ENCODE measurements around the gene RAD51B.

Gene RAD51B

DNA sequence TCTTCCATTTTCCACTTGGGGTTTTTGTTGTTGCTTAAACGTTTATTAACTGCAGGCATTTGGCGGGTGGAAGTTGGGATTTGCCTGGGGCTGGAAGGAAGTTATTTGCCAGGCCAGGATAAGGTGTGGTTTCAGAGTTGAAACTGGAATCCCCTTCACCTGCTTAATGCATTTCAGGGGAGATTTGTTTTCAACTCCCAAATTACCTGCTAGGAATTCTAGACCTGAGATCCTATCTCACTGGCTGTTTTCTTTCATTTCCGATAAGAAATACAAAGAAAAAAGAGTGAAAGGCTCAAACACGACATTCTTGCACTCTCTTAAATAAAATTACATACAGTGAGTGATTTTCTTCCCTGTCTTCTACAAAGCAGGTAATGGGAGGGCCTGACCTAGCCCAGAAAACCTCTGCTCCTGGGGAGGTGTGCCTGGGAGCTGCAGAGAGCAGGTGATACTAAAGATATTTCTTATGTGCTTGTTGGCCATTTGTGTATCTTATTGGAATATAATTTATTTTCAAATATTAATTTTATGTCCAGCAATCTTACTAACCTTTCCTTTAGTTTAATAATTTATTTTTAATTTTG lies 695.1 kb downstream of the RAD51B start:
- DNase-seq (ENCODE audit: low spot score in 2 of 2) (no peak), ATAC-seq (no peak)
- H3K36me3 Mint-ChIP-seq: no peaks in the 10 kb centered on the region
- H3K9me3 Mint-ChIP-seq: no peaks in the 10 kb centered on the region
- H3K4me1 Mint-ChIP-seq: peaks cover 10% of the 10 kb centered on the region
- H3K4me3 Mint-ChIP-seq: no peak overlapping the region
- H3K27ac Mint-ChIP-seq: no peak overlapping the region

DNA sequence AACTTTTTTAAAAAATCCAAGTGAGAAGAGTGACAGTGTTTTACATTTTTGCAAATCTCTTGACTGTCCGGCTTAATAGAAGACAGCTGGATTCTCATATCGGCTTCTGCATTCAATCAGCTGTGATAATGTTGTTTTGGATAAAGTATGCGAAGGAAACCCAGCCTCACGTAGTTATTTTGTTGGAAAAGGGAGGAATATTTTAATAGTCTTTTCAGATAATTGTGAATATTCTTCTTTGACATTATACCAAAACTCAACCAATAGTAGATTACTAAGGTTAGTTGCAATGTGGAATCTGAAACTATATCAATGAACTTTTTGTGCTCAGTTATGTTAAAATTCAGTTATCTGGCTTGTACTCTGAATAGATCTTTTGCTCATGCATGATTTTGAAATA lies 696.8 kb downstream of the RAD51B start:
- ATAC-seq: no peak
- no peaks in the 10 kb centered on the region for H3K36me3 Mint-ChIP-seq

DNA sequence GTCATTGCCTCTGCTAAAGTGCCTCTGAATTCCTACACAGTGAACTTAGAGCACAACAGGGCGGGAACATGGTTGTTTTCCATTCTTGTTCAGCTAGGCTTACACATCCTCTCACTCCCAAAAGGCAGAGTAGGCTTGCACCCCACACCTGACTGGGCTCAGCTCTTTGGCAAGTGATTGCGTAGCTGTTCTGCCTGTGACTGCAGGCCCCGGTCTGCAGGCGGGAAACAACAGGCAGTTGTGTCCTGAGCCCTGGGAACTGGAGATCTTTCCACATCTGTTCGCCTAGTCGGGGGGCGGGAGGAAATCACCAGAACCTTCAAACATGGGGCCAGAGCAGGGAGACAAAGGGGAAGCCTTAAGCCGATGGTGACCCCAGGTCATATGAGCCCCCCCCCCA lies 698.6 kb downstream of the RAD51B start:
- DNase-seq (ENCODE audit: low spot score in 2 of 2): no peak
- no peak overlapping the region for H3K4me3 Mint-ChIP-seq
- H3K4me1 Mint-ChIP-seq: peaks cover 2% of the 10 kb centered on the region
- no peaks in the 10 kb centered on the region for H3K9me3 Mint-ChIP-seq
- no peak overlapping the region for H3K27ac Mint-ChIP-seq
- H3K36me3 Mint-ChIP-seq: no peaks in the 10 kb centered on the region
- ATAC-seq: no peak

More for the DNA sequence above, 696.8 kb downstream of the RAD51B start:
- peaks cover 10% of the 10 kb centered on the region for H3K4me1 Mint-ChIP-seq
- no peaks in the 10 kb centered on the region for H3K9me3 Mint-ChIP-seq
- no peak overlapping the region for H3K27ac Mint-ChIP-seq
- no peak for DNase-seq (ENCODE audit: low spot score in 2 of 2)
- no peak overlapping the region for H3K4me3 Mint-ChIP-seq

DNA sequence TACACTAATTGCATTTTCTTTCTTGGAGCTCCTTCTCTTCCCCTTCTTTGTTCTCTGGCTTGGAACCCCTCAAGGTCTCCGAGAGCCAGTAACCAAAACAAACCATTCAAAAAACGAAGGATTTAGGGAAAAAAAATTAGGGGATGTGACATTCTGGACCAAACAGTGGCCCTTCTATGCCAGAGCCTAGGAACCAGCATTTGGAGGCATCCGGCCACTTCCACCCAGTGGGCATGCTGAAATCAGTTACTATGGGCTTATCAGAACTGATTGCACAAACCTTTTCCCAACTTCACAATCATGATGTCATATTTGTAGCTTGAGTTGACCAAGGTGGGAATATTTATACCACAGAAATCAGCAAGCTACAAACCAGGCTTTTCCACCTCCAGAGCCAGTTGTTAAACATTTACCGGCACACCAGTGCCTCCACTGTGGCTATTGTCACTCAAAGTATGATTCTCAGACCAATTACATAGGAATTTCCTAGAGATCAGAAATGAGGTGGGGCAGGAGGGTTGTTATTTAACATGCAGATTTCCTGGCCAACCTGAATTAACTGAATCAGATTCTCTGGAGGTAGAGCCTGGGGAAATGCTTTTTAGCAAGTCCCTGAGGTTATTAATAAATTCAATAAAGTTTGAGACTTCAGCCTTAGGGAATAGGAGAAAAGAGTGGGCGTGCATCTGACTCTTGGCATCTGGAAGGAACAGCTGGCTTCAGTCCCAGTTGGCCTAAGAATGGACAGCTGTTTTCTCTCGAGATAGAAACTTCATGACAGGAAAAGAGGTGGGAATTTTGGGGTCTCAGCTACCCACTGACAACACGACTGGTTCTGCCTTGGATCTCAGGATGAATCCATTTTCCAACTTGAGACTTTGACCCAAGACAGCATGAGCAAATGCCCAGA lies 699.4 kb downstream of the RAD51B start:
- ATAC-seq (no peak), DNase-seq (ENCODE audit: low spot score in 2 of 2) (no peak)
- Mint-ChIP-seq H3K4me3 (no peak overlapping the region), H3K27ac (no peak overlapping the region), H3K4me1 (no peaks in the 10 kb centered on the region), H3K9me3 (no peaks in the 10 kb centered on the region), H3K36me3 (no peaks in the 10 kb centered on the region)

DNA sequence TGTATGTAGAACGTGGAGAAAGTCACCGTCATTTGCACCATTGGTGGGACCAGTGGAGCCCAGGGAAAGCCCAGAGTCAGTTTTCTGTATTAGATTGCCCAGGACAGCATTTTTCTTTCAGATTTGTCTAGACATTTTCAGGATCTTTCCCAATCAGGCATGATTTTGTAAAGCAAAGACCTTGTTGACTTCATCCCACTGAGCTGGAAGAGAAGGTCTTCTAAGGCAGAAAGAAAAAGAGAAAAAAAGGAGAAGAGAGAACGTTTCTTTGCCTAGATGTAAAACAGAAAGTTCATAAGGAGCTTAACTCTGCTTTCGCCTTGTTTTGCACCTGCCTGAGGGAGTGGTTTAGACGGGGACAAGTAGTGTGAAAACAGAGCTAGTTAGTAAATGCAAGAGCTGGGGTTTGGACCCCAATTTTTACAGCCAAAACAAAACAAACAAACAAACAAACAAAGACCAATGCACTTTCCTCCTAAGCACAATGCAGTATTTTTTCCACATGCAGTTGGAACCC lies 700.1 kb downstream of the RAD51B start:
- no peaks in the 10 kb centered on the region for H3K9me3 Mint-ChIP-seq
- no peak for ATAC-seq
- no peak overlapping the region for H3K4me3 Mint-ChIP-seq
- H3K36me3 Mint-ChIP-seq: no peaks in the 10 kb centered on the region
- H3K4me1 Mint-ChIP-seq: no peaks in the 10 kb centered on the region
- DNase-seq (ENCODE audit: low spot score in 2 of 2): no peak
- H3K27ac Mint-ChIP-seq: no peak overlapping the region

DNA sequence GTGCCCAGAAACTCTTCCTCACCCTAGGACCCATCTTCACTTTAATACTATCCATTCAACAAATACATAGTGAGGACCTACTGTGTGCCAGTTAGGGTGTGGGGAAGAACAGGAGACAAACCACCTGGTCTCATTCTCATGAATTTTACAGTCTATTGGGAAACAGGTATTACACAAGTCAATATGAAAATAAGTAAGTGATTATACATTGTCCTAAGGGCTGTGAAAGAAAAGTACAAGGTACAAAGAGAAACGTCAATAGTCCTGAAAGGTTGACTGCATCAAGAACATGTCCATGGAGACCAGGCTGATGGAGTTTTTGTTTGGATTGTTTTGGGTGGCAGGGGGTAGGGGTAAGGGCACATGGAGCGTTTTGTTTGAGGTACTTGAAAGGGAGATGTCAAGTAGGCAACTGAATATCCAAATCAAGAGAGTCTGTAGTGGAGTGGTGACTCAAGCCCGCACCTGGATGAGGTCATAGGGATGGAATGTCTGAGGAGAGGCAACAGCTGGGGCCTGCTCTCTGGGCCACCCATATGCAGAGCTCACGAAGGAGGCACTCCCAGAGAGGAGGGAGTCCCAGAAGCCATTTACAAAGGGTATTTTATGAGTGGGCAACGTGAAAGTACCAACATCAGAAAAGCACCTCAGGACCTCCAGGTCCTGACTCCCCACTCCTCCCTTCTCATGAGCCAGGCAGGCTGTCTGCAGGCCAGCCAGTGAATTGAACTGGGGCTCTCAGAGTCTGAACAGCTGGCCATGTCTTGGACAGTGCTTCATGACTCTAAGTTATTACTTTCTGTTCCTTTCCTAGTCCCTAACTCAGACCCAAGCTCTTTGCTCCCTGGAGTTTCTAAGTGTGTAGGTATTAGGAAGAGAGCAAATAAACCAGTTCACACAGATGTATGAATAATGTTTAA lies 701.3 kb downstream of the RAD51B start:
- Mint-ChIP-seq H3K4me1 (no peaks in the 10 kb centered on the region), H3K27ac (no peak overlapping the region), H3K9me3 (no peaks in the 10 kb centered on the region), H3K4me3 (no peak overlapping the region), H3K36me3 (no peaks in the 10 kb centered on the region)
- DNase-seq (ENCODE audit: low spot score in 2 of 2): no peak
- no peak for ATAC-seq

DNA sequence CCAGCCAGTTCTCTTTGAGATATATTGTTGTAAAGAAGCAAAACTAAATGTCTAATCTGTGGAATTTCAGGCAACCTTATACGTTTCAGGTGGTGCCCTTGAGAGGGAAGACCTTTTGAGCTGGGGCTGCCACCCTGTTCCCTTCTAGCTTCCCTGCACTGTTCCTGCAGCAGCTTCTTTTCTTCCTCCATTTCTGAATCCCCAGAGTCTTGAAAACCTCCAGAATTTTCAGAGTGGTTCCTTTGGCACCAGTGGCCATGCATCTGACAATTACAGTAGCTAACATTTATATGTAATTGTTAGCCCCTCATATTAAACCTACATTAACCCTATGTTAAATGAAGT lies 702.0 kb downstream of the RAD51B start:
- DNase-seq (ENCODE audit: low spot score in 2 of 2) (no peak), ATAC-seq (no peak)
- Mint-ChIP-seq H3K4me3 (no peak overlapping the region), H3K27ac (no peak overlapping the region), H3K9me3 (no peaks in the 10 kb centered on the region), H3K36me3 (no peaks in the 10 kb centered on the region), H3K4me1 (no peaks in the 10 kb centered on the region)

DNA sequence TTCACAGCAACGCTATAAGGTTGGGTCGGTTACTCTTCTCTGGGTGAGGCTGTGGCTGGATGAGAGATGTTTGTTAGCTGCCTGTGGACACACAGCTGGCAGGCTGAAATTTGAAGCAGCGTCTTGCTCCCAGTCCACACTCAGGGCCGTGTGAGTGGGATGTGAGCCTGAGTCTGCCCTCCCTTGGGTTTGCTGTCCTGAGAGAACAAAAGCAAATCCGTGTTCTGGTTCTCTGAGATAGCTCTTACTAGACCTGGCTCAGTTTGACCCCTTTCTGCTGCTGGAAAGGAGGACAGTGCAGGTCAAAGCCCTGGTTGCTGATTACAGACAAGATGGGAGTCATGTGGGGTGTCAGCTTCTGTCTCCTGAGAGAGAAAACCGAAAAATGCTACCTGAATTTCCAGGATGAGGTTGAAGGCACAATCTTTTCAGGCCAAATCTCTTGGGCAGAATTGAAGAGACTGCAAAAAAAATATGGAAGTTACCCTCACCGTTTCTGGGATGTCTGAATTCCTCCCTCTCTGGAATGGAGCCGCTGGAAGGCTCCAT lies 702.5 kb downstream of the RAD51B start:
- Mint-ChIP-seq H3K36me3 (no peaks in the 10 kb centered on the region), H3K4me1 (no peaks in the 10 kb centered on the region)
- no peak for DNase-seq (ENCODE audit: low spot score in 2 of 2)

DNA sequence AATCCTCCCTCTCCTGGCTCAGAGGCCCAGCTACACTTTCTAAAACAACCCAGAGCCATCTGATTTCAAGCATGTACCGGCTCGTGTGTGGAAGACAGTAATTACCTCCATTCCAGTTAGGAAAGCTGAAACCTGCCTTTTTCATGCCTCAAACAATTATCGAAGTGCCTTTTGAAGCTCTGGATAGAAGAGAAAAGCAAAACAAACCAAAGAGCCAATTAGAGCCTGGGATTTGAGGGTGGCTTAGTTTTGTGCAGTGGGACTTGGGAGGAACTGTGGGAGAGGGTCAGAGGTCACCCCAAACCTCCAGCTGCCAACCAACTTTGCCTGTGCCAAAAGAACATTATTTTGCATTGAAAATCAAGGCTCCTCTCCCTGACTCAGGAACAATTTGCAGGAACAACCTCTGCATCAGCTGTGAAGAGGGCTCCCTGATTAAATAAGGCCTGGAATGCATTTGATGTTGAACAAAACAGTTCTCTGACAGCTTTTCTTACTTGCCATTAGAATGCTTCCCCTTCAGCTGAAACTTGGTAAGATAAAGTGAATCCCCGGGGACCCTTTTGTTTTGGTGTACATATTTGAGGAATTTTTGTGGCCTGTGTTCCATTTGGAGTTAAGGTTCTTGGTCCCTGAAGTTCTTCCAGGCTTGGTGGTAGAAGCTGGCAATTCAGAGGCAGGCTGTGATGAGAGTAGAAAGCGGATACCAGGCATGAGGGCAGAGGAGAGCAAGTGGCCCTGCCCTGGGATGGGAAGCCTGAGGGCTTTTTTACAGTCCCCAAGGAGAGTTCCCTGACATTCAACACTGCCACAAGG lies 703.1 kb downstream of the RAD51B start:
- Mint-ChIP-seq H3K36me3 (no peaks in the 10 kb centered on the region), H3K4me3 (no peak overlapping the region), H3K4me1 (no peaks in the 10 kb centered on the region), H3K9me3 (no peaks in the 10 kb centered on the region), H3K27ac (no peak overlapping the region)
- DNase-seq (ENCODE audit: low spot score in 2 of 2): no peak
- ATAC-seq: no peak

More for the DNA sequence above, 702.5 kb downstream of the RAD51B start:
- H3K9me3 Mint-ChIP-seq: no peaks in the 10 kb centered on the region
- H3K27ac Mint-ChIP-seq: no peak overlapping the region
- ATAC-seq: no peak
- no peak overlapping the region for H3K4me3 Mint-ChIP-seq

DNA sequence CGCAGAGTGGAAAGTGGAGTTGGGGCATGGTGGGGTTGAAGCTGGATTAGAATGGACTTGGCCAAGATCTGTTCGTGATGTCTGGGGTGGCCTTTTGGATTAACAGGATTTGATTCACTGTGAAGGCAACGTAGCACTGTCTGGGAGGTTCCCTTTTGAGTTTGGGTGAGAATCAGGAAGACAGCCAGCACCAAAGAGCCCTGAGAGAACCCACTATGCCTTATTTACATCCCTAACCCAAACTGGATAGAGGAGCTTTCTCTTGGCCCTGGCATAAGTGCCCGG lies 703.7 kb downstream of the RAD51B start:
- Mint-ChIP-seq H3K36me3 (no peaks in the 10 kb centered on the region), H3K27ac (no peak overlapping the region), H3K4me3 (no peak overlapping the region), H3K4me1 (no peaks in the 10 kb centered on the region), H3K9me3 (no peaks in the 10 kb centered on the region)
- DNase-seq (ENCODE audit: low spot score in 2 of 2) (no peak), ATAC-seq (no peak)

DNA sequence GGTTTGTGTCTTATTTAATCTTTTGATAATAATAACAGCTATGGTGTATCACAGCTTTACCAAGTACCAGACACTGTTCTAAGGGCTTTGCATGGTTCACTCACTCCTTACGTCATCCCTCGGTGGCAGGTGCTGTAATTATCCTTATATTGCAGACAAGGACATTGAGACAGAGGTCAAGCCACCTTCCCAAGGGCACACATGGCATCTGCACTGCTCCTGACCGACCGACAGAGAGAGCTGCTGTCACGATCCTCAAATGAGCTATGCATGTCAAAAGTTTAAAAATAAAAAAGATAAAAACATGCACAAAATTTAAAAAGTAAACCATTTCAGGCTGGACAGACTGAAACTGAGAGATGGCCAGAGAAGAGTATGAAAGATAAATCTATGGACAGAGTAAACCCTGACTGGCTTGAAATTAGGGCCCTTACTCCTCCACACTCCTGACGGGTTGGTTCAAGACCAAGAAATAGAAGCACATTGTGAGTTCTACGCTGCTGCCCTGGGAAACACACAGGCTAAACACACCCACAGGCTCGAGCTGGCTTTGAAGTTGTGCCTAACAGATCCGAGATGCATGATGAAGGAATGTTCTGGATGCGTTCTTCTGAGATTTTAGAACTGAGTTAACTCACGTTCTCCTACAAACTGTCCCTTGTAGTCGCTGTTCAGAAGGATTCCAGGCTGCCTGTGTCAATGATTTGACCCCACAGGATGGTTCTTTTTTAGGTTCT lies 704.6 kb downstream of the RAD51B start:
- Mint-ChIP-seq H3K27ac (no peak overlapping the region), H3K4me3 (no peak overlapping the region), H3K9me3 (no peaks in the 10 kb centered on the region), H3K4me1 (no peaks in the 10 kb centered on the region), H3K36me3 (no peaks in the 10 kb centered on the region)
- ATAC-seq (no peak), DNase-seq (ENCODE audit: low spot score in 2 of 2) (no peak)

DNA sequence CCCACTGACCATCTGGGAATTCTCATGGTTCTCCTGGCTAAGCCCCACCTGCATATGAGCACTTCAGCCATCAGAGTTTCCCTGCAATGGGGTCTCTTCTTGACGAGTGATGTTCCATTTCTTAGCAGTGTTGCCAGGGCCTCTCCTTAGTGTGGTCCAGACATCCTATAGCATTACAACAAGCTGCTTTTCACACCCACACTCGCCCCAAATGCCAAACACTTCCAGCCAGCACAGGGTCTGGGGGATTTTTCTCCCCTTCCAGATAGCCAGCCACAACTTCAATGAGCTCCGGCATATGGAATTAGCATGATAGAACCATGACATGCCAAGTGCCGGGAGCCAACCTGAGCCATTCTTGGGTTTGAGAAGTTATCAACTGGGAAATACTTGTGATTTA lies 705.9 kb downstream of the RAD51B start:
- peaks cover 4% of the 10 kb centered on the region for H3K9me3 Mint-ChIP-seq
- no peaks in the 10 kb centered on the region for H3K36me3 Mint-ChIP-seq
- no peak overlapping the region for H3K27ac Mint-ChIP-seq

DNA sequence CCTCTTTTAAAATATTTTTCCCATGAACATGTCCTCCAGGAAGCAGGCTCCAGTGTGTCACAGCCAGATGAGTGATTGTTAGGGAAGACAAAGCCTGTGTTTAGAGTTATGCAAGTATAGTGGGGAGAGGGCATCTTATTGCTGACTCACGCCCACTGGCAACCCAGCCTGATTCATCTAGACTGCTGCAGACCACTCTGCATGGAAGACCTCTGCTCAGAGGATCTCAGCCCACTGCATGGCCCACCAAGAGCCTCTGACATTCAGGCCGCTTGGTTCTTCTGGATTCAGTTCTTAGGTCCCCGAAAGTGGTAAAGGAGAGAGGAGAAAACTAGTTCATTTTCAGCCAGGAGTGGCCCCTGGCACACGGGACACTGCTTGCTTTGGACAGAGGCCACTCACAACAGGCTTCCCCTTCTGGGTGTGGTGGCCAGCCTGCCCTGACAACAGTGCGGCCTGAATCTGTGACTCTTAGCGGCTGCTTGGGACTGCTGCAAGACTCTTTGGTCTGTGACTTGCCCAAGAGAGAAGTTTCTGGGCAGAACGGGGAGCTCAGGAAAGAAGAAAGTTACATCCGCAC lies 707.0 kb downstream of the RAD51B start:
- Mint-ChIP-seq H3K27ac (no peak overlapping the region), H3K36me3 (no peaks in the 10 kb centered on the region), H3K4me1 (no peaks in the 10 kb centered on the region), H3K4me3 (no peak overlapping the region), H3K9me3 (peaks cover 9% of the 10 kb centered on the region)
- ATAC-seq (no peak), DNase-seq (ENCODE audit: low spot score in 2 of 2) (no peak)

More for the DNA sequence above, 705.9 kb downstream of the RAD51B start:
- no peak overlapping the region for H3K4me3 Mint-ChIP-seq
- ATAC-seq: no peak
- DNase-seq (ENCODE audit: low spot score in 2 of 2): no peak
- no peaks in the 10 kb centered on the region for H3K4me1 Mint-ChIP-seq

DNA sequence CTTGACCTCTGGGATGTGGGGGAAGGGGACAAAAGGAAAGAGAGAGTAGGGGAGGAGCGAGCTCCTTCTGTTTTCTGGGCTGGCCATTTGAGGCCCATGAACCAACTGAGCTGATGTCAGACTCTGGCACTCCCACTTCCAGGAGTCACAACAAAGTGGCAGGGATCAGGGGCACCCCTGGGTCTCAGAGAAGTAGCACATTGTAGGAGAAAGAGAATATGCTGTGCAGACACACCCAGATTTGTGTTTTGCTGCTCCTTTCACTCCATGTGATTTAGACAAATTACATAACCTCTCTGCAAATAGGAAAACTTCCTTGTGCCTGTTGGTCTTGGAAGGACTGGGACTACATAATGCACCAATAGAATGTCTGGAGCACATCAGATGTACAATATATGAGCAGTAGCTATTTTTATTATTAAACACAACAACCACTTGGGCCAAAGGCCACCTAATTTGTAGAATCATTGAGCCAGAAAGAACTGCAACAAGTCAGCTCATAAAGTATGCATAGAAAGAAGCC lies 707.8 kb downstream of the RAD51B start:
- no peak for DNase-seq (ENCODE audit: low spot score in 2 of 2)
- ATAC-seq: no peak
- Mint-ChIP-seq H3K27ac (no peak overlapping the region), H3K9me3 (peaks cover 9% of the 10 kb centered on the region), H3K4me1 (no peaks in the 10 kb centered on the region), H3K36me3 (no peaks in the 10 kb centered on the region), H3K4me3 (no peak overlapping the region)
